Epithelial cell of proximal tubule (primary cell): Measurements from ENCODE around the gene RBM12. TPM values are rescaled to one million over a fixed set of nuclear protein-coding genes. Genes with fewer than 3 reads are reported as not detected.
"Not testable (repeated sequence)": the region's sequence is repeated elsewhere in the genome, so short reads cannot be mapped to it uniquely, and the experiment has no call there.

Experiments used
- DNase-seq: peaks from one replicate; pipeline ENCODE4 v3.0.0-alpha.2; 2011; ENCODE audit warnings: low read depth
- H3K4me3 ChIP-seq: 2 replicates; pipeline ENCODE4 v1.5.1; 2011; ENCODE audit warnings: low read depth, mild to moderate bottlenecking, low read length
- total RNA-seq: library from RNA; depleted of rRNA; stranded (reverse); fragments of >200 nt; gene quantifications from 2 replicates; pipeline ENCODE4 v1.2.3, GENCODE V29; 2015
- TF ChIP-seq, protein P1 (sequence below): conservative IDR thresholded peaks from 2 replicates; pipeline ENCODE4 v1.5.1; 2012; ENCODE audit warnings: low read depth, mild to moderate bottlenecking, low read length

RBM12 gene
- total RNA-seq, 1 donor from 2014 or later: 47.3 TPM

DNA sequence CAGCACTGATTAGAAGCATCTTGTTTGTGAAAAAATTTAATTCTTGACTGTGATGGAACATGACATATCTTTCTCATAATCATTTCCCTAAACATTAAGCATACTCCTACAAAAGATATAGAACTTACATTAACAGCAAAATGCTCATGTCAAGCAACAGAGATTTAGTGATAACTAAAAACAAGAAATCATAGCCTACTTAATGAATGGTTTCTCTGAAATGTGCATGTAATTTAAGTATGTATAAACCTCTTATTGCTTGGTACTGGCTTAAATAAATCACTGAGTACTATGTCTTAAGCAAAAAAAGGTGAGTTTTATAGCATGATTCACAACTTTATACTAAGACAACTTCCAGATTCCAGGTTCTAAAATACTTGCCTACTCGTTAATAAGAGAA, 43.8 kb upstream of the RBM12 start:
- TF ChIP-seq, protein P1, sequence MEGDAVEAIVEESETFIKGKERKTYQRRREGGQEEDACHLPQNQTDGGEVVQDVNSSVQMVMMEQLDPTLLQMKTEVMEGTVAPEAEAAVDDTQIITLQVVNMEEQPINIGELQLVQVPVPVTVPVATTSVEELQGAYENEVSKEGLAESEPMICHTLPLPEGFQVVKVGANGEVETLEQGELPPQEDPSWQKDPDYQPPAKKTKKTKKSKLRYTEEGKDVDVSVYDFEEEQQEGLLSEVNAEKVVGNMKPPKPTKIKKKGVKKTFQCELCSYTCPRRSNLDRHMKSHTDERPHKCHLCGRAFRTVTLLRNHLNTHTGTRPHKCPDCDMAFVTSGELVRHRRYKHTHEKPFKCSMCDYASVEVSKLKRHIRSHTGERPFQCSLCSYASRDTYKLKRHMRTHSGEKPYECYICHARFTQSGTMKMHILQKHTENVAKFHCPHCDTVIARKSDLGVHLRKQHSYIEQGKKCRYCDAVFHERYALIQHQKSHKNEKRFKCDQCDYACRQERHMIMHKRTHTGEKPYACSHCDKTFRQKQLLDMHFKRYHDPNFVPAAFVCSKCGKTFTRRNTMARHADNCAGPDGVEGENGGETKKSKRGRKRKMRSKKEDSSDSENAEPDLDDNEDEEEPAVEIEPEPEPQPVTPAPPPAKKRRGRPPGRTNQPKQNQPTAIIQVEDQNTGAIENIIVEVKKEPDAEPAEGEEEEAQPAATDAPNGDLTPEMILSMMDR: no peak
- no peak for DNase-seq
- H3K4me3 ChIP-seq: no peak overlapping the region

DNA sequence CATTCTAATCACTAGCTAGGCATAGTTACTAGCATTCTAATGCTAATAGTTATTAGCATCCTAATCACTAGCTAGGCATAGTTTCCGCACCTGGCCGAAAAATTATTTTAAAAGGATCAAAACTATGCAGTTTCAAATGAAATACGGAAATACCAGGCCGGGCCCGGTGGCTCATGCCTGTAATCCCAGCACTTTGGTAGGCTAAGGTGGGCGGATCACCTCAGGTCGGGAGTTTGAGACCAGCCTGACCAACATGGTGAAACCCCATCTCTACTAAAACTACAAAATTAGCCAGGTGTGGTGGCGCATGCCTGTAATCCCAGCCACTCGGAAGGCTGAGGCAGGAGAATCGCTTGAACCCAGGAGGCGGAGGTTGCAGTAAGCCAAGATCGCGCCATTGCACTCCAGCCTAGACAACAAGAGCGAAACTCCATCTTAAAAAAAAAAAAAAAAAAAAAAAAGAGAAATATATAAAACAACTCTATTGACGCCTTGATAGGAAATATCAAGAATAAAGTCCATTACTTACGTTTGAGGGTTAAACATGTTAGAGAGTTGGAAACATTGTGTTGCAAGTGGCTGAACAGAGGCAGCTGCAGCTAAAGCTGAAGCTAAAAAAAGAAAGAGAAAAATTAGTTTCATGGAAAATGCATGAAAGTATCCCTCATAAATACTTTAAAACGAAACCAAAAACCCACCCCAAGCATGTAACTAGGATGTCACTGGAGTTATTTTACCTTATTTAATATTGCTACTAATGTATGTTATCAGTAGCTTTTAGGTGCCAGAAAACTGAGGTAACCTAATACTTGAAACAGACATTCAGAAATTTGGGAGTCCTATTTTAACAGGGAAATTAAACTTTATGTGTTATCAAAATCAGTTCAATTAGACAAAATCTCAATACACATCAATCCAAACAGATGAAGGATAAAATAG, 42.2 kb upstream of the RBM12 start:
- DNase-seq: not testable (repeated sequence)

DNA sequence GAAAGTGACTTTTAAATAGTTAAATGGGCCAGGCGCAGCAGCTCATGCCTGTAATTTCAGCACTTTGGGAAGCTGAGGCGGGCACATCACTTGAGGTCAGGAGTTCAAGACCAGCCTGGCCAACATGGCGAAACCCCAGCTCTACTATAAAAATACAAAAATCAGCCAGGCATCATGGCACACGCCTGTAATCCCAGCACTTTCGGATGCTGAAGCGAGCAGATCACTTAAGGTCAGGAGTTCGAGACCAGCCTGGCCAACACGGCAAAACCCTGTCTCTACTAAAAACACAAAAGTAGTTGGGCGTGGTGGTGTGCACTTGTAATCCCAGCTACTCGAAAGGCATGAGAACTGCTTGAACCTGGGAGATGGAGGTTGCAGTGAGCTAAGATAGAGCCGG, 41.2 kb upstream of the RBM12 start:
- not testable (repeated sequence) for DNase-seq, H3K4me3 ChIP-seq

More for the DNA sequence above, 42.2 kb upstream of the RBM12 start:
- H3K4me3 ChIP-seq: not testable (repeated sequence)

DNA sequence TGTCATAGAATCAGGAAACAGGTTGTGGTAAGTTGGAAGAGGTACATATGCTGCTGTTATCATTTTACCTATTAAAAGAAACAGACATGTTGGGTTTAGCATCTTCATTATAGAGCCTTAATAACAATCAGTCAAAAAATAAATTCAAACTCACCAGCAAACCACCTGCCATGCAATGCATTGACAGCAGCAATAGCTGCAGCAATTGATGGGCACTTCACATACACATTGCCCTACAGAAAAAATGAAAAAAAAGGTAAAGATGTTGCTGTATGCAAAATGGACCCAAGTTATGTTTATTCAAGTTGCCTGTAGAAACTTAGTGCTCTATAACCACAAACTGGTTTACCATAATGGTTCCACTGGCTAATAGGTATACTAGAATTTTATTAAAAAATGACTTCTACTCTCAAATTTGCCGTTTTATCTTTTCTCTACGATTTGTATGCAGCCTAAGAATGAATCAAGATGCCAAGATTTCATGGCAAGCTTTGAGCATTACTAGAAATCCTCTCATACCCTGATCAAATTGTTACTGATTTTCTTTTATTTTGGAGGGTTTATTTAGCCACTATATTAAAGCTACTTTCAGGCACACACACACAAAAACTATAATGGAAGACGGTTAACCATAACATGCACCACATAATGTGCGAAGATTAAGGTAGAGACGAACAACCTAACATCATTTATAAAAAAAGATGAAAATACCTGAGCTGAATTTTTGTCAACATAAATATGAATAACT, 40.0 kb upstream of the RBM12 start:
- TF ChIP-seq, protein P1: no peak
- no peak overlapping the region for H3K4me3 ChIP-seq
- no peak for DNase-seq

DNA sequence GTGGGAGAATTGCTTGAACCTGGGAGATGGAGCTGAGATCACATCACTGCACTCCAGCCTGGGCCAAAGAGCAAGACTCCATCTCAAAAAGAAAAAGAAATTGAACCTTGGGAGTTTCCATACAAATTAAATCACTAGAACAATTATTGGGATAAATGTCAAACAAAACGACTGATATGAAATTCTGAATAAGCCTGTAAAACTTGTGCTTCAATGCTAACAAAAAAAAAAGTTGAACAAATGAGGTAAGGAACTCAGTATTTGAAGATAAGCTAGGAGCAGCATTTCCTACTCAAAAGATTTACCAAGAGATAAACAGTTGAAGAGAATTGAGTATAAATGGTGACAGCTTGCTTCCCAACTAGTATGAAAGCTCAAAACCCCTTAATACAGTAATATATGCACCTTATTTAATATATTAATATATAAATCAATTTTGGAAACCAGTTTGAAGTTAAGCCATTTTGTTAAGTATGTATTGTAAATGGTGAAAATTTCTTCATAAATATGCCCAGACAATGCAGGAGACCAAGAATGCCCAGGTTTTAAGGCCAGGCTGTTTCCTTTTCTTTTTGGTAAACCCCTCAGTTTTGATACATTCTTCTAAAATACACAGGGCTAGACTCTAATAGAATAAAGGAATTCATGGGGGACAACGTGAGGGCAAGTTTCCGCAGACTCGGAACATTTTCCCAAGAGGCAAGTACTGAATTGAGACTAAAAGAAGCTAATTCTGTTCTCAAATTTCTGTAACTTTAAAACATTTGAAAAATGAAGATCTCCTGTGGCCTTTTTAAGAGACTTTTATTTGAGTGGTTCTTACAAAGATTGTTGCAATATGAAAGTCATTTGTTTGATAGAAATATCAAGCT, 38.4 kb upstream of the RBM12 start:
- TF ChIP-seq, protein P1: no peak
- H3K4me3 ChIP-seq: no peak overlapping the region

DNA sequence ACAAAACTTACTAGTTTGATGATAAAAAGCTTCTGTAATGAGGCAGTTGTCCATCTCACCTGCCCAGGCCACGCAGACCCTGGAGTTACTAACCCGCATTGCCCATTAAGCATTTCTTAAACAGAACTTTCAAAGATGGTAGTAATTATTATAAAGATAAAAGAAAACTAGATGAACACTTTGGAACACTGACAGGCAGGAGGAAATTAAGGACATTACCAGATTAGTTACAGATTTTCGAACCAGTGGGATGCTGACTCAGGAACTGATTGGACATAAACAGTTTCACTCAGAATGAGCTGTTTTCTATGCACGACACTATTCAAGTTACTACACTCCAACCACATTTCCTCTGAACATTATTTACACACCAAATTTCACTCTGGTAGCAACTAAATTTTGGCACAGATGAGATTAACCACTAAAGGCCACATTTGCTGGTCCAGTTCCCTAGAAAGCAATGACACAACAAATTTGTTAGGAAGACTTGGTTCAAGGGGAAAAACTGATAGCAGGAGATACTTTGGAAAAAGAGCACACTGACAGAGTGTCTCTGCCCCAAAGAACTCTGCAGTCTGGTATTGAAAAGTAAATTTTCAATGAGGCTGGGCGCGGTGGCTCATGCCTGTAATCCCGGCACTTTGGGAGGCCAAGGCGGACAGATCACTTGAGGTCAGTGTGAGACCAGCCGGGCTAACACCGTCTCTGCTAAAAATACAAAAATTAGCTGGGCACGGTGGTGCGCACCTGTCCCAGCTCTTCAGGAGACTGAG, 37.5 kb upstream of the RBM12 start:
- TF ChIP-seq, protein P1: no peak
- no peak overlapping the region for H3K4me3 ChIP-seq
- no peak for DNase-seq

More for the DNA sequence above, 38.4 kb upstream of the RBM12 start:
- DNase-seq: no peak

DNA sequence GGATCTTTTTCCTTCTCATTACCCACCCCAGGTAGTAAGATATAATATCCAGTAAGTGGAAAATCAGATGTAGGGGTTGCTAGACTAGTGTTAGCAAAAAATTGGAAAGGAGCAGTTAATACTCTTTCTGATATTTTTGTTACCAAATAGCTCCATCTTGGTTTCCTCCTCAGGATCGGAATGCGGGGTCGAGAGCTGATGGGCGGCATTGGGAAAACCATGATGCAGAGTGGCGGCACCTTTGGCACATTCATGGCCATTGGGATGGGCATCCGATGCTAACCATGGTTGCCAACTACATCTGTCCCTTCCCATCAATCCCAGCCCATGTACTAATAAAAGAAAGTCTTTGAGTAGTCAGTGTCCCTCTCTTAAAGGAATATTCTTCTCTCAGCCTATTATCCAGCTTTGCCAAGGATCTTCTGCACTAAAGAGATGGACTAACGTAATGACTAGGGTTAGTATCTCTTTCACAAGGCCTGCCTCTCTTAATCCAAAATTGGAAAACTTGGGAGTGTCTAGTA, 36.0 kb upstream of the RBM12 start:
- H3K4me3 ChIP-seq: peak overlapping the region; percentile 84
- TF ChIP-seq, protein P1: no peak
- no peak for DNase-seq
